Breast epithelium (tissue), 4 donors: ENCODE measurements around the gene TPRKB. TPM values are rescaled to one million over a fixed set of nuclear protein-coding genes. Genes with fewer than 3 reads are reported as not detected.
"Not testable (repeated sequence)": the region's sequence is repeated elsewhere in the genome, so short reads cannot be mapped to it uniquely, and the experiment has no call there.

Source experiments
- DNase-seq, 2 donors: peaks; one replicate each; pipeline ENCODE4 v3.0.0-alpha.2; 2019; ENCODE audit warnings: low spot score in 2 of 2
- H3K27ac ChIP-seq, 2 donors: fragments of 200-600 bp; sonication (generic) in 1 of 2; one replicate each; pipeline ENCODE4 v1.5.1; 2016 to 2019; ENCODE audit warnings: mild to moderate bottlenecking in 1 of 2
- H3K27me3 ChIP-seq, 2 donors: fragments of 200-600 bp; sonication (generic) in 1 of 2; one replicate each; pipeline versions ENCODE4 v1.5.1 to v1.6.0; 2017 to 2019; ENCODE audit warnings: control low read depth in 1 of 2, mild to moderate bottlenecking in 1 of 2
- H3K36me3 ChIP-seq: fragments of 200-600 bp; one replicate; pipeline ENCODE4 v1.5.1; 2019
- H3K4me1 ChIP-seq, 2 donors: fragments of 200-600 bp; sonication (generic); one replicate each; pipeline ENCODE4 v1.5.1; 2016 to 2019; ENCODE audit warnings: control low read depth in 1 of 2
- H3K4me3 ChIP-seq, 3 donors: fragments of 200-600 bp; sonication (generic); 1 replicate in 2 of 3; 2 replicates in 1 of 3; pipeline ENCODE4 v1.5.1; 2016 to 2019; ENCODE audit warnings: mild to moderate bottlenecking in 3 of 3, moderate library complexity in 2 of 3
- H3K9me3 ChIP-seq, 2 donors: fragments of 200-600 bp; sonication (generic) in 1 of 2; one replicate each; pipeline ENCODE4 v1.5.1; 2016 to 2019; ENCODE audit warnings: control low read depth in 1 of 2
- CTCF ChIP-seq, 3 donors: fragments of 450-650 bp; IDR thresholded peaks; one replicate each; pipeline ENCODE4 v1.5.1; 2016 to 2017; ENCODE audit warnings: antibody characterized with exemption in 3 of 3, mild to moderate bottlenecking in 3 of 3, moderate library complexity in 3 of 3
- POLR2A ChIP-seq: fragments of 450-650 bp; IDR thresholded peaks from one replicate; pipeline ENCODE4 v1.6.1; 2016; ENCODE audit warnings: antibody characterized with exemption, mild to moderate bottlenecking, moderate library complexity
- POLR2AphosphoS5 ChIP-seq, 3 donors: sonication (generic); formaldehyde crosslinking; IDR thresholded peaks; one replicate each; pipeline ENCODE4 v1.6.1; 2017; ENCODE audit warnings: antibody characterized with exemption in 3 of 3
- intact Hi-C: fragments of 100-400 bp; cut with DNase I; formaldehyde crosslinking; loops from one replicate; pipeline ENCODE4 v1.15.1; 2023; ENCODE audit warnings: low total_unique reads
- total RNA-seq, 3 donors: library from RNA; depleted of rRNA; stranded (reverse); fragments of >200 nt; gene quantifications; one replicate each; pipeline ENCODE4 v1.1.0, GENCODE V29; 2016

TPRKB gene
- total RNA-seq, 3 donors from 2014 or later: 25.2 to 41.4 (median 32.8) TPM

- TF ChIP-seq CTCF (IDR thresholded peaks at IDR 0.05) (no peak), POLR2AphosphoS5 (IDR thresholded peaks at IDR 0.05) (no peak), POLR2A (no peak)
- intact Hi-C loops: no loop called here
These were observed 29.5 kb downstream of the TPRKB start for GRCh38 chr2:73707636-73708035.

GRCh38 chr2:73707058-73707457 lies 30.1 kb downstream of the TPRKB start:
- Histone ChIP-seq H3K27ac (no peak overlapping the region), H3K9me3 (no peaks in the 10 kb centered on the region), H3K4me3 (no peak overlapping the region), H3K4me1 (no peaks in the 10 kb centered on the region), H3K27me3 (no peaks in the 10 kb centered on the region), H3K36me3 (no peaks in the 10 kb centered on the region)
- TF ChIP-seq CTCF (IDR thresholded peaks at IDR 0.05): no peak
- no peak for TF ChIP-seq POLR2AphosphoS5 (IDR thresholded peaks at IDR 0.05)
- no peak for TF ChIP-seq POLR2A
- DNase-seq: no peak
- intact Hi-C loops: no loop called here

More at GRCh38 chr2:73707636-73708035, 29.5 kb downstream of the TPRKB start:
- Histone ChIP-seq H3K27ac (no peak overlapping the region), H3K4me3 (no peak overlapping the region), H3K4me1 (no peaks in the 10 kb centered on the region), H3K27me3 (no peaks in the 10 kb centered on the region), H3K9me3 (no peaks in the 10 kb centered on the region), H3K36me3 (no peaks in the 10 kb centered on the region)
- no peak for DNase-seq

GRCh38 chr2:73705091-73705490 lies 32.1 kb downstream of the TPRKB start:
- DNase-seq: no peak
- intact Hi-C loops: no loop called here
- no peaks in the 10 kb centered on the region for H3K27me3 ChIP-seq
- no peak overlapping the region for H3K4me3 ChIP-seq
- H3K9me3 ChIP-seq: no peaks in the 10 kb centered on the region
- TF ChIP-seq POLR2AphosphoS5 (IDR thresholded peaks at IDR 0.05): no peak
- H3K36me3 ChIP-seq: no peaks in the 10 kb centered on the region
- no peak overlapping the region for H3K27ac ChIP-seq
- peaks cover 0 to 3% of the 10 kb centered on the region in 2 donors for H3K4me1 ChIP-seq

- H3K4me1 ChIP-seq: peaks cover 0 to 3% of the 10 kb centered on the region in 2 donors
These were observed 32.9 kb downstream of the TPRKB start for GRCh38 chr2:73704285-73704684.

GRCh38 chr2:73703675-73704074 lies 33.5 kb downstream of the TPRKB start:
- Histone ChIP-seq H3K36me3 (no peaks in the 10 kb centered on the region), H3K4me3 (no peak overlapping the region), H3K27ac (no peak overlapping the region), H3K27me3 (no peaks in the 10 kb centered on the region), H3K4me1 (peaks cover 0 to 3% of the 10 kb centered on the region in 2 donors), H3K9me3 (no peaks in the 10 kb centered on the region)
- TF ChIP-seq POLR2A (no peak), CTCF (IDR thresholded peaks at IDR 0.05) (no peak), POLR2AphosphoS5 (IDR thresholded peaks at IDR 0.05) (no peak)
- no peak for DNase-seq
- intact Hi-C loops: no loop called here

More at GRCh38 chr2:73704285-73704684, 32.9 kb downstream of the TPRKB start:
- no peak for TF ChIP-seq CTCF (IDR thresholded peaks at IDR 0.05)
- TF ChIP-seq POLR2A: no peak
- TF ChIP-seq POLR2AphosphoS5 (IDR thresholded peaks at IDR 0.05): no peak
- H3K36me3 ChIP-seq: no peaks in the 10 kb centered on the region
- intact Hi-C loops: no loop called here
- H3K4me3 ChIP-seq: no peak overlapping the region
- no peaks in the 10 kb centered on the region for H3K9me3 ChIP-seq
- no peak for DNase-seq
- no peaks in the 10 kb centered on the region for H3K27me3 ChIP-seq
- no peak overlapping the region for H3K27ac ChIP-seq

GRCh38 chr2:73702852-73703493 lies 34.2 kb downstream of the TPRKB start:
- H3K27me3 ChIP-seq, DNase-seq, H3K9me3 ChIP-seq, H3K36me3 ChIP-seq, H3K27ac ChIP-seq, intact Hi-C loops, H3K4me1 ChIP-seq, H3K4me3 ChIP-seq: not testable (repeated sequence)
